Measurements from ENCODE around the gene TJP3. TPM values are rescaled to one million over a fixed set of nuclear protein-coding genes. Genes with fewer than 3 reads are reported as not detected.

Gene TJP3, protein sequence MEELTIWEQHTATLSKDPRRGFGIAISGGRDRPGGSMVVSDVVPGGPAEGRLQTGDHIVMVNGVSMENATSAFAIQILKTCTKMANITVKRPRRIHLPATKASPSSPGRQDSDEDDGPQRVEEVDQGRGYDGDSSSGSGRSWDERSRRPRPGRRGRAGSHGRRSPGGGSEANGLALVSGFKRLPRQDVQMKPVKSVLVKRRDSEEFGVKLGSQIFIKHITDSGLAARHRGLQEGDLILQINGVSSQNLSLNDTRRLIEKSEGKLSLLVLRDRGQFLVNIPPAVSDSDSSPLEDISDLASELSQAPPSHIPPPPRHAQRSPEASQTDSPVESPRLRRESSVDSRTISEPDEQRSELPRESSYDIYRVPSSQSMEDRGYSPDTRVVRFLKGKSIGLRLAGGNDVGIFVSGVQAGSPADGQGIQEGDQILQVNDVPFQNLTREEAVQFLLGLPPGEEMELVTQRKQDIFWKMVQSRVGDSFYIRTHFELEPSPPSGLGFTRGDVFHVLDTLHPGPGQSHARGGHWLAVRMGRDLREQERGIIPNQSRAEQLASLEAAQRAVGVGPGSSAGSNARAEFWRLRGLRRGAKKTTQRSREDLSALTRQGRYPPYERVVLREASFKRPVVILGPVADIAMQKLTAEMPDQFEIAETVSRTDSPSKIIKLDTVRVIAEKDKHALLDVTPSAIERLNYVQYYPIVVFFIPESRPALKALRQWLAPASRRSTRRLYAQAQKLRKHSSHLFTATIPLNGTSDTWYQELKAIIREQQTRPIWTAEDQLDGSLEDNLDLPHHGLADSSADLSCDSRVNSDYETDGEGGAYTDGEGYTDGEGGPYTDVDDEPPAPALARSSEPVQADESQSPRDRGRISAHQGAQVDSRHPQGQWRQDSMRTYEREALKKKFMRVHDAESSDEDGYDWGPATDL
- 1.3 and 1.5 TPM in 2 replicates for total RNA-seq

DNA sequence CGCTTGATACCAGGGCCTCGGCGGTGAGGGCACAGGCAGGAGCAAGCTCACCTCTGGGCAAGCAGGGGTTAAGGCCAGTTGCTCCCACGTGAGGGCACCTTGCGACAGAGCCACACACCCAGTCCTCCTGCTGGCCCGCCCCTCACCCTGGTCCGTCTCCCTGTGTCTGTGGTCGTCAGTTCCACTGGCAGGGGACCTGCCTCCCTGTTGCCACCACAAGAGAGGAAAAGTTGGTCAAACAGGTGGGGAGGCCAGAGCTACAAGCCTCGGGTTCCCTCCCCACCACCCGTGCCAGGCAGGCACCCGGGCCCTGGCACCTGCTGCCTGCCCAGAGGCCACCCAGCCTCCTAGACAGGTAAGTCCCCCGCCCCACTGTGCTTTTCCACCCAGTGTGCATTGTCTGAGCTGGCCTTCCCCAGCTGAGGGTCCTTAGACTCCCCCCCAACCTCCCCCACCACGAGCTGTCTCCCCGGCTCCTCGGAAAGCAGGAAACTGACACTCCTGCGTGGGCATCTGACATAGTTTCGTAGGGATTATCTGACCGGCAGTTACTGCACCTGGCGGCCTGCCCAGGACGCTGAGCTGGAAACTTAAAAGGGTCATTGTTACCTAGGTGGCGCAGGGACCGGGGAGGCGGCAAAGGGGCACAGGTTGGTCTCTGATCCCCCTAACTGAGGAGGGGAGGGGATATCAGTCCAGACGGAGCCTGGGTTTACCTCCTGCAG is at the start of gene TJP3:
TJP3 (plus strand) TSS at position 178 of the 725 bp plus-strand sequence. CDS start 20,049 bp downstream, outside the sequence.
- intact Hi-C loops (cut with micrococcal nuclease) = loop anchor here (5.0 kb wide), 1 partner anchor 161 kb away; no protein-coding TSS in a partner anchor

DNA sequence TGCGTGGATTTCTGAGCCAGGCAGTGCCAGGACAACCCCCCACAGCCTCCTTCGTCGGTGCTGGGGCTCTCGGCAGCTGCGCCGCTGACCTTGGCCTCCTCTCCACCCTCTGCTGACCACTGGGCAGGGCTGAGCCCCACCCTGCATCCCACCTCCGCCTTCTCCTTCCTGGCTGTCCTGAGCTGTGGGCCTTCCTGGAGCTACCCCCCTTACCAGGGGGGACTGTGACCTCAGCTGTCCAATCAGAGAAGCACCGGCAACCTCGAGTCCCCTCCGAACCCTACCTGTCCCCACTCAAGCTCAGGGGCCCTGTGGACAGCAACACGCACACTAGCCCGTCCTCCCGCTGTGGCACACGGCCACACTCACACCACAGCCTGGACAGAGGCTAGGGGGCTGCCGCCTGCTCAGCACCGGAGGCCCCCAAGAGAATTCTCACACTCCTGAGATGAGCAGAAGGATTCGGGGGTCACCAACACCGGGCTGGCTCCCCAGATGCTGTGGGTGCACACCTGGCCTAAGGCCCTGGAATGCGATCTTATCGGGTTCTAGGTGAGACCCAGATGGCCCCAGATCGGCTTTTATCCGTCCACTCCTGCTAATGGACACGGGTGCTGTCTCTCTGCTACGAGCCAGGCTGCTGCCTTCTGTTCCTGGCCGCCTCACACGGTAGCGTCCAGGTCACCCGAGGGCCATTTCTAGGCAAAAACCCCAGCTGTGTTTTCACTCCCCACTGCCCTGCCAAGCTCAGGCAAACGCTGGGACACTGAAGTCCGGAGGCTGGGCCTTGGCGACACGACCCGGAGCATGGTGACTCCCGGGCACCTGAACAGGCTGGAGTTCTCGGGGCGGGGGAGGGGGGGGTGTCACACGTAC is 49.1 kb upstream of the TJP3 start:
- intact Hi-C loops (cut with micrococcal nuclease) = no loop called here

DNA sequence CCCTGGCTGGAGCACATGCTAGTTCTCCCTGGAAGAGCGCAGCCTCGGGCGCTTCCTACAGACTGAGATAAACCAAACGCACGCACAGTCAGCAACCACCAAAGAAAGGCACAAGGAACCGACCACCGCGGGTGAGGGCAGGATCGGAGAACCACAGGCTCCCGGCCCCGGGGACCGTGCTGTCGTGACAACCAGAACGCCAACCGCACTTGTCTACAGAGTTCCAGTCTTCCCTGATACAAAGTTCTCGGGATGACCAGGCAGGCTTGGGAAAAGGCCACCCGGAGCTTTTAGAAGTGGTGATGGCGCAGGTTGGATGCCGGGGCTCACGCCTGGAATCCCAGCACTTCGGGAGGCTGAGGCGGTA is 48.5 kb upstream of the TJP3 start:
- intact Hi-C loops (cut with micrococcal nuclease) = no loop called here

DNA sequence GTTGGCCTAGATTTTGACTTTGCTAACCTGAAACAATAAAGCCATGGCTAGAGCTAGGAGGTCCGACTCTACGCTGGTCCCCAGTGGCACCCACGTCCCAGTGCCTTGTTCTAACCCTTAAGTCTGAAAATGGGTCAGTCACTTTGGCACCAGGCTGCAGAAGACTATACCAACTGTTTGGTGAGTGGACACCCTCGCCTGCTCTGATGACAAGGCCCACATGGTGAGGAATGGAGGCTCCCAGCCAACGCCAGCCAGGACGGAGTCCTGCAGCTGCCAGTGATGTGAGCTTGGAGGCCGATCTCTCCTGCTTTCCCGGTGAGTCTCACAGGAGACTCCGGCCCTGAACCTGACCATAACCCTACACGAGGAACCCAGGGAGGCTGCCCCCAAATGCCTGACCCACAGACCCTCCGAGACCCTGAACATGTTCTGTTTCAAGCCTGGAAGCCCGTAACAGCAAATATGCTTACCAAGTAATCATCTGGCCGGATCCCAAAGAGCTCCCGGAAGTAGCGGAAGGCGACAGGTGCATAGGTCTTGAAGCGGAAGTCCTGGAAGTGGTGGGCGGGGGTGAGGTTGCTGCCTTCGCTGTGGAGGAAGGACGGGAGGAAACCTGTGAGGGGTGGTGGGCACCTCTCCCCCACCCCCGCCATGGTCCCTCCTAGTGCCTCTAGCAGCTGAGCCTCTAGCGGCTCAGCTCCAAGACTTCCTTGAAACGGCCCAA is 47.5 kb upstream of the TJP3 start:
- intact Hi-C loops (cut with micrococcal nuclease) = no loop called here

DNA sequence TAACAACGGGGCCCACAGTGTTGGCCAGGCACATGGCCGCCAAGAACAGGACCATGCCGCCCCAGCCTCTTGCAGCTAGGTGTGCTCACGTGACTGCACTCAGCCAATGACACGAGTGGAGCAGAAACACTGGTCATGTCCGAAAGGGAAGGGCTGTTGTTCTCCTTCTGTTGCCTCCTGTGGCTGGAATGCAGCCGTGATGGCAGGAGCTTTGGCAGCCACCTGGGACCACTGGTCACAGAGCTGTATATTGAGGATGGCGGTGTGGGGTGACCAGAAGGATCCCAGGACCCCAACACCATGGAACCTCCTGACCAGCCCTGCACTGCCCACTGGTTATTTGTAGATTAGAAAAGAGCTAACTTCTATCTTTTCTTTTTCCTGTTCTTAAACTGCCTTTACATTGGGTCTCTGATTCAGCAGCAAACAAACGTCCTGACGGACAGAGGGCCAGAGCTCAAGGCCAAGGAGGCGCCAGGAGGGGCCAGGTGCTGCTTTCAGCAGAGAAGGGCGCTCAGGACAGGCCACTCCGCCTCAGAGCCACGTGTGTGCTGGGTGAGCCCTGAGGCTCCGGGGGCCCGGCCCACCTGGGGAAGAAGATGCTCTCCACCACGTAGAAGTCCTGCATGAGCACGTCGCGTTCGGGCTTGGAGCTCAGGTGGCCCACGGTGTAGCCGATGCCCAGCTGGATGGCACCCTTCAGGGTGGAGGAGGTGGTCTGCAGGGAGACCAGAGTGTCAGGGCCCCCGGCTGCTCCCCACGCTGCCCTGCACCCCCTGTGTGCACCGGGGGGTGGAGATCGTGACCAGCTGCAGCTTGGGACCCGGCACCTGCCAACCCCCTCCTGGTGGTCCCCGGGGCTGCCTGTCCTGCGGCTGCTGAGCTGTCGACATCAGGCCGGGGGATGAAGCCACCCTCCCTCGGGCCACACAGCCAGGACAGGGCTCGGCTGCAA is 46.6 kb upstream of the TJP3 start:
- intact Hi-C loops (cut with micrococcal nuclease) = no loop called here

DNA sequence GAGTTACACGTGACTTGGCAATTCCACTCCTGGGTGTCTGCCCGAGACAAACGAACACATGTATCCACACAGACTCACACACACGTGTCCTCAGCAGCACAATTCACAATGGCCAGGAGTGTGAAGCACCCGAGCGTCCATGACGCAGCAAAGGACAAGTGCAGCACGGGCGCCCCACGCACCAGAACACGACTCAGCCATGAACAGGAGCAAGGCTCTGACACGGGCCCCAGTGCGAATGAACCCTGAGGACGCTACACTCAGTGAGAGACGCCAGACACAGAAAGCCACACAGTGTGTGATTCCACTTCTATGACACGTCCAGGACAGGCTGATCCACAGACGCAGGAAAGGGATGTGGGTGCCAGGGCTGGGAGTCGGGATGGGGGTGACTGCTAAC is 44.3 kb upstream of the TJP3 start:
- intact Hi-C loops (cut with micrococcal nuclease) = no loop called here

DNA sequence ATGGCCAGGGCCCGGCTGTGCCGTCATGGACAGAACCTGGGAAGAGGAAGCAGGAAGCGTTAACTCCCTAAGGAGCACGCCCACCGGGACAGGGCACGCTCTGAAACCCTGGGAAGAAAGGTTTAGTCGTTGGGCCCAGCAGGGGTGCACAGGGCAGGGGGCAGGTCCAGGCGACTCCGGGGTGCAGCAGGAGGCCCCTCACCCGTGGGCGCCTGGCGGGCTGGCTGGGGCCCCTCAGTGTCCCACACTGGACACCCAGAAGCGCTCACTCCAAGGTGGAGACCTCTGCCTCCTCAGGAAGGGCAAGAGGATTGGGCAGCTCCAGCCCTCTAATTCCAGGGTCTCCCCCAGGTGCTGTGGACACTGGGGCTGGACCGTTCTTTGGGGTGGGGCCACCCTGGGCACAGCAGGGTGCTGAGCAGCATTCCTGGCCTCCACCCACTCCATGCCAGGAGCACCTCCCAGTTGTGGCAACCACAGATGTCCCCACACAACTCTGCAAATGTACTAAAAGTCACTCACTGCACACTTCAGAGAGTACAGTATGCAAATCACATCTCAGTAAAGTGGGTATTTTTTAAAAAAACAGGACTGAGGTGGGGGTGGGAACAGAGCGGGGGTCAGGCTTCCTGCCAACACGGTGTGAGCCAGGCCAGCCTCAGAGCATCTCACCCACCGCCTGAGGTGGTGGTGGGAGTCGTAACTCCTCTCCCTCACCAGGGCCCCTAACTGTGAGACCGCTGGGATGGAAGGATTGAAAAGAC is 43.1 kb upstream of the TJP3 start:
- intact Hi-C loops (cut with micrococcal nuclease) = no loop called here

DNA sequence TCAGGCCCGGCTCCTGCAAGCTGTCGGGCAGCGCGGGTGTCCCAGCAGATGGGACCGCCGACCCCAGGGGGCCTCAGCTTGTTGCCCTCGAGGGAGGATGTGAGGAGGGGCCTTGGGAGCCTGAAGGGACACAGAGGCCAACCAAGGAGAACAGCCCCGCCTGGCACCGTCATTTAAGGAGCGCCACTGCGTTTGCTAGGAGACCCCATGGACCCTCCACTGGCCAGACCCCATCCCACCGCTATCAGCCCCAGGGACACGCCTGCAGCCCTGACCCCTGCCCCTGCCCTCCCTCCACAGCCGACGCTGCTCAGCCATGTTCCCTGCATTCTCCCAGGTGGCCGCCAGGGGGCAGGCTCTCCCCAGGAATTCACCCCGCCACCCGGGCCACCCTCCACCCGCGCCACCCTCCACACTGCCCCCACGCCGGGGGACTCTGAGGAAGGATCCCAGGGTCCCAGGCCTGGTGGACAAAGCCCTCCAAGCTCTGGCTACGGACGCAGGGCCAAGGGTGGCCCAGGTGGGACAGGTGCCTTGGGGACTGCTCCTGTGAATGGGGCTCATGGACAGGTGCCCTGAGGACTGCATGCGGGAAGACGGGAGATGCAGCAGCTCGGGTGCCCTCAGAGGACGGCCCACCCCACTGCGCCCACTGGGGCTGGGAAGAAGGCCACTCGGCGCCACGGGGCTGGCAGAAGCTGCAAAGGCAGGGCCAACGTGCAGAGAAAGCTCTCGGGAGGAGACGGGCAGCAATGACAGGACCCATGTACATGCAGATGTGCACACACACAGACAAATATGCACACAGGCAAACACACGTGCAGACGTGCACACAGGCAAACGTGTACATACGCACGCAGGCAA is 42.3 kb upstream of the TJP3 start:
- intact Hi-C loops (cut with micrococcal nuclease) = loop anchor here (1.0 kb wide), 2 partner anchors 34 to 40 kb away; partner anchors contain the start of gene PIP5K1C

DNA sequence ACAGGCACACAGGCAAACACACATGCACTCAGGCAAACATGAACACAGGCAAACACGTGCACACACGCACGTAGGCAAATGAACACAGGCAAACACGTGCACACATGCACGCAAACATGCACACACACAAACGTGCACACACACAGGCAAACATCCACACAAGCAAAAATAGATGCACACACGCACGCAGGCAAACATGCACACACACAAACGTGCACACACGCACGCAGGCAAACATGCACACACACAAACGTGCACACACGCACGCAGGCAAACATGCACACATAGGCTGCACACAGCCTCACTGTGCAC is 41.7 kb upstream of the TJP3 start:
- intact Hi-C loops (cut with micrococcal nuclease) = loop anchor here (1.0 kb wide), 2 partner anchors 34 to 40 kb away; partner anchors contain the start of gene PIP5K1C

DNA sequence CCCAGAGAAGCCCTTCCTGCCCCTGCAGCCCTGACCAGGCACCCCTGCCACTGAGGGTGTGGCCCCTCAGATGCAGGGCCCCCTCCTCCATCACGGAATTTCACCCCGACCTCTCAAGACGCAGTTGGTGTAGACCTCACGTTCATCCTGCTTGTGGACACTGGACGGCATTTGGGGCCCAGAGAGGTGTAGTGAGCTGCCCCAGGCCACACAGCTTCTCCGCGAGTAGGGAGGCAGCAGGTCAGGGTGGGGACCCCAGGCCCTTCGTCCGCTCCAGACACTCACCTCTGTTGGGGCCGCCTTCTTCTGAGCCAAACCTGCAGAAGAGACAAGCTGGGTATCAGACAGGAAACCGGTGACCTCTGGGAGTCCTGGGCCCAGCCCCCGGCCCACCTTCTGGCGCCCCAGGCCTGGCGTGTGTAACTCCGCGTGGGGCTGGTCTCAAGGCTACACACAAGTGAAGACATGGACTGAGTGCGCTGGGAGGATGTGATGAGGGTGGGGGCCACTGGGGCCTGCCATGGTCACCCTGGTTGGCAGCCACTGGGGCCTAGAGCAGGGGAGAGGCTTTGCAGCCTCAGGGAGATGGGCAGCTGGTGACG is 41.0 kb upstream of the TJP3 start:
- intact Hi-C loops (cut with micrococcal nuclease) = no loop called here

DNA sequence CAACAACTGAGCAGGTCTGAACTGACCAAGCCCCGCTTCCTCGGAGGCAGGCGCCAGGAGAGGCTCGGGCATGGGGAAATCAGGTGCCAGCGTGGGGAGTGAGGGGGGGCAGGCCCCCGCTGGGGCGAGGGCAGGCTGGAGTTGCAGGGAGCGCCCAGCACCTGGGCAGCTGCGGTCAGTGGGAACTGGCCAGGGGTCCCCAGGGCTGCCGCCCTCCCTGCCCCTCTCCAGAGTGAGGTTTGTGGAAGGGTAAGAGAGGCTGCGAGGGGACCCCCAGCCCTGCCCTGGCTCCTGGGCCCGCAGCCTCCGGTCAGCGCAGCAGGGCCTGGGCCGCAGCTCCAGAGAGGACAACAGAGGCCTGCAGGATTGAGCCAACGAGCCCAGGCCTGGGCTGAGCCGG is 40.4 kb upstream of the TJP3 start:
- intact Hi-C loops (cut with micrococcal nuclease) = no loop called here

DNA sequence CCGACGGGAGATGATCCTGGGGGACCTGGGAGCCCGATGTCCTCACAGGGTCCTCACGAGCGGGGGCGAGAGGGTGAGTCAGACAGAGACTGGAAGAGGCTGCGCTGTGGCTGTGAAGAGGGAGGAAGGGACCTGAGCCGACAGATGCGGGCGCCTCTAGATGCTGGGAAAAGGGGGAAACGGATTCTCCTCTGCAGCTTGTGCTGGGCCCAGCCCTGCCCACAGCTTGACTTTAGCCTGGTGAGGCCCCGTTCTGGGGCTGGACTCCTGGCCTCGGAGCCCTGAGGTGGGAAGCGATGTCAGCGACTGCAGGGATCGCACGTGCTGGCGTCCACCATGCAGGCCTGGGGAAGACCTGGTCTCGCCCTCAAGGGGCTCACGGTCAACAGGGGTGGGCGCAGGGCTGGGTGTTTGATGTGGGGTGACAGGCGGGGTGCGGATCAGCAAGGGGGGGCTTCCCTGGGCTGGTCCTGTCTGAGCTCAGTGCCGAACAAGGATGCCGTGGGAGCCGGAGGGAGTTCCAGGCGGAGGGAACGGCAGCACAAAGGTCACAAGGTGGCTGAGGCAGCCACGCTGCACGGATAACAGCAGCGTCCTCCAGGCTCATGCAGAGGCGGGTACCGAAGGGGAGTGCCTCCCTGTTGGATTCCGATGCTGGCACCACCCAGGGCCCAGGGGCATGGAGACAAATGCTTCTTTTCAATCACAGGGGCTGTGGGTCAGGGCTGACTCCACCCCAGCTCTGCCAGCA is 39.7 kb upstream of the TJP3 start:
- intact Hi-C loops (cut with micrococcal nuclease) = no loop called here

DNA sequence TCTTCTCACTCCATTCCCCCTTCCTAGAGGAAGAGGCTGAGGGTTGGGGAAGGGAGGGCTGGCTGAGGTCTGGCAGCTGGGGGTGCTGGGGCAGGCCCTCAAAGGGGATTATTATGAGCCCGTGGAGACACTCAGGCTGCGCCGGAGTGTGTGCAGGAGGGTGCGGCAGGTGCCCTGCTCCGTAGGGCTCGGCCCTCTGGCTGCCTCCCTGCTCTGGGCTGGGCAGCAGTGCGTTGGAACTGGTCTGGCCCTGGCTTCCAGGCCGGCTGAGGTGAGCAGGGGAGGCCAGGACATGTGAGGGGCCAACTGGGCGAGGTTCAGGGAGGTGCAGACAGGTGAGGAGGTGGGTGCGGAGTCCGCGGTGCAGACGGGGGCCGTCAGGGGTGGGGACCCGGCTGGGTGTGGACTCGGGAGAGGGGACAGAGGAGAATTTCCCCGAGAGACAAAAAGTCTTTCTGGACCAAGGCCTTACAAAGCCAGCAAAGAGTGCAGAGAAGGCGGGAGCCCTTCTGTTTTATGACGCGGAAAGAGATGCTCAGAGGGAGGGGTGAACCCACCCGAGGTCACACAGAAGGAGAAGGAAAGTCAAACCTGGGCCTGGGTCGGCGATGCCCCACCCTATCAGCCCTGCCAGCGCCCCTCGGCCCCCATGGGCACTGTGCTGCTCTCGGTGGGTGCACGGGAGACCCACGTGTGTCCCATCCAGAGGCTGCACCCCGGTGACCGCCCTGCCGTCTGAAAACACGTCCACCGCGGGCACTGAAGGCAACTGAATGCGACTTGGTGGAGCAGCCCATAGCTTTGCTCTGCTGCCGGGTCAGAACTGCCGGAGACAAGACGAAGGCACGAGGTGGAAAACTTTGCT is 38.9 kb upstream of the TJP3 start:
- intact Hi-C loops (cut with micrococcal nuclease) = no loop called here

DNA sequence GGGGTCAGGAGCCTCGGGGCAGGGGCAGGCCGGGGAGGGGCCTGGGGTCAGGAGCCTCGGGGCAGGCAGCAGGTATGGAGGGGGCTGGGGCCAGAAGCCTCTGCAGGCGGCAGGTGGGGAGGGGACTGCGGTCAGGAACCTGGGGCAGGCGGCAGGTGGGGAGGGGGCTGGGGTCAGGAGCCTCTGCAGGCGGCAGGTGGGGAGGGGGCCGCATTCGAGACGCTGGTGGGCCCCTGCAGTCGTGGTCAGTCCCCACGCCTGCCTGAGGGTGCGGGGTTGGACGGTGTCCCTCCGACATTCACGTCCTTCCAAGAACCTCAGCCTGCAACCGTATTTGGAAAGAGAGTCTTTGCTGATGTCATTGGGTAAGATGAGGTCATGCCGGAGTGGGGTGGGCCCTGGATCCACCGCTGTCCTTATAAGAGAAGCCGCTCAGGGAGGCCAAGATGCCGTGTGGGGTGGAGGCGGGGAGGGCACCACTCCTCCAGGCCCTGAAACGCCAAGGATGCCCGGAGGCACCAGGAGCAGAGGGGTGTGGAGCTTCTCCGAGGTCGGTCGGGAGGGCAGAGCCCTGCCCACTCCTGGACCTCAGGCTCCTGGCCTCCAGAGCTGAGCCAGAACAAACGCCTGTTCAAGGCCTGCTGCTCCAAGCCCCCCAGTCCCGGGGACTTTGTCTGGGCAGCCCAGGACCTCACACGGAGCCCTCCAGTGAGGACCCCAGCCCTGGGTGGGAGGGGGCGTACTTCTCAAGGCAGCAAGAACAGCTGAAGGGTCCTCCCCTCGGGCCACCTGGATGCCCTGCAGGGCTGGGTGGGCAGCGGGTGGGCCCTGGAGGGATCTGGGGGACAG is 38.0 kb upstream of the TJP3 start:
- intact Hi-C loops (cut with micrococcal nuclease) = no loop called here

All from T-helper 1 cell treated with Interleukin-12 subunit alpha and Interleukin-12 subunit beta and Interleukin-4 antibody, amounts not matched to agents 30 ng/mL and 1 ng/mL, for 36 hours (primary cell).